ENCODE measurements around the gene TMEM184B.

TMEM184B gene

GRCh38 chr22:38192475-38192863 is 80.3 kb downstream of the TMEM184B start:
- no peak for TF ChIP-seq CTCF (IDR thresholded peaks at IDR 0.05; ENCODE audit: borderline replicate concordance, insufficient read depth, low read depth, low read length)

GRCh38 chr22:38191731-38192474 is 80.9 kb downstream of the TMEM184B start:
- no peak for TF ChIP-seq CTCF (IDR thresholded peaks at IDR 0.05; ENCODE audit: borderline replicate concordance, insufficient read depth, low read depth, low read length)
- no peak overlapping the region for H3K4me3 ChIP-seq (ENCODE audit: low read depth, low read length)

More at GRCh38 chr22:38192475-38192863, 80.3 kb downstream of the TMEM184B start:
- no peak overlapping the region for H3K4me3 ChIP-seq (ENCODE audit: low read depth, low read length)

- no peak for TF ChIP-seq CTCF (IDR thresholded peaks at IDR 0.05; ENCODE audit: borderline replicate concordance, insufficient read depth, low read depth, low read length)
- H3K4me3 ChIP-seq (ENCODE audit: low read depth, low read length) = no peak overlapping the region
These were observed 81.8 kb downstream of the TMEM184B start for GRCh38 chr22:38191055-38191454.

- H3K4me3 ChIP-seq (ENCODE audit: low read depth, low read length) = no peak overlapping the region
- no peak for TF ChIP-seq CTCF (IDR thresholded peaks at IDR 0.05; ENCODE audit: borderline replicate concordance, insufficient read depth, low read depth, low read length)
These were observed 82.2 kb downstream of the TMEM184B start for GRCh38 chr22:38190581-38190980.

GRCh38 chr22:38189104-38189503 is 83.7 kb downstream of the TMEM184B start:
- H3K4me3 ChIP-seq (ENCODE audit: low read depth, low read length) = no peak overlapping the region
- no peak for TF ChIP-seq CTCF (IDR thresholded peaks at IDR 0.05; ENCODE audit: borderline replicate concordance, insufficient read depth, low read depth, low read length)

GRCh38 chr22:38187413-38188212 is 85.2 kb downstream of the TMEM184B start:
- no peak overlapping the region for H3K4me3 ChIP-seq (ENCODE audit: low read depth, low read length)
- TF ChIP-seq CTCF (IDR thresholded peaks at IDR 0.05; ENCODE audit: borderline replicate concordance, insufficient read depth, low read depth, low read length) = no peak
